ENCODE data around the gene SLC25A6.
"Not testable (repeated sequence)": the region's sequence is repeated elsewhere in the genome, so short reads cannot be mapped to it uniquely, and the experiment has no call there.

Gene SLC25A6

GRCh38 chrX:1391707-1392375, at the start of gene SLC25A6:
Gene SLC25A6 (minus strand): TSS chrX:1392113. CDS start chrX:1392009, 104 bp downstream.
- in situ Hi-C loops (cut with MboI; ENCODE audit: low sequenced_read_pairs) = no loop called here

GRCh38 chrX:1440506-1440905, 48.6 kb upstream of the SLC25A6 start:
- in situ Hi-C loops (cut with MboI; ENCODE audit: low sequenced_read_pairs) = no loop called here

- in situ Hi-C loops (cut with MboI; ENCODE audit: low sequenced_read_pairs) = no loop called here
Observed at GRCh38 chrX:1435241-1435895, 43.5 kb upstream of the SLC25A6 start.

- in situ Hi-C loops (cut with MboI; ENCODE audit: low sequenced_read_pairs) = no loop called here
Observed at GRCh38 chrX:1434871-1435240, 42.9 kb upstream of the SLC25A6 start.

DNA sequence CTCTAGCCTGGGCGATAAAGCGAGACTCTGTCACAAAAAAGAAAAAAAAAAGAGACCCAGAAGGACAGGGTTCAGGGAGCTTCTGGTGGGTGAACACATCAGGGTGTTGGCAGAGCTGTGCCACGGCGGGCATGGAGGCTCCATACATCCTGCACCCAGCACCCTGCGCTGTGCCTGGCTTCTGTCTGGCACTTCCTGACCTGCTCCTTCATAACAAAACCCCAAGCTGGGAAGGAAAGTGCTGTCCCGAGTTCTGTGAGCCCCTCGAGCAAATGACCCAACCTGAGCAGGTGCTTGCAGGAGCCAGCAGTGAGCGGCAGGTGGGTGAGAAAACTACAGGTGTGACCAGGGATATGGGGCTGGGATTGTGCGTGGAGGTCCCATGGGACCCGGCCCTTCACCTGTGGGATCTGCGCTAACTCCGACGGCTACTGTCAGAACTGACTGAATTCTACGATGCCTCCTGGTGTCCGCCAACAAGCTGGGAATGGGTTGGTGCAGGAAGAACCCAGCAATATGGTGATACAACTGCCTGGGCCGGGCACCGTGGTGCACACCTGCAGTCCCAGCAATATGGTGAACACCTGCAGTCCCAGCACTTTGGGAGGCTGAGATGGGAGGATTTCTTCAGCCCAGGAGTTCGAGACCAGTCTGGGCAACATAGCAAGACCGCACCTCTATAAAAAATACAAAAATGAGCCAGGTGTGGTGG, 41.9 kb upstream of the SLC25A6 start:
- in situ Hi-C loops (cut with MboI; ENCODE audit: low sequenced_read_pairs) = no loop called here

DNA sequence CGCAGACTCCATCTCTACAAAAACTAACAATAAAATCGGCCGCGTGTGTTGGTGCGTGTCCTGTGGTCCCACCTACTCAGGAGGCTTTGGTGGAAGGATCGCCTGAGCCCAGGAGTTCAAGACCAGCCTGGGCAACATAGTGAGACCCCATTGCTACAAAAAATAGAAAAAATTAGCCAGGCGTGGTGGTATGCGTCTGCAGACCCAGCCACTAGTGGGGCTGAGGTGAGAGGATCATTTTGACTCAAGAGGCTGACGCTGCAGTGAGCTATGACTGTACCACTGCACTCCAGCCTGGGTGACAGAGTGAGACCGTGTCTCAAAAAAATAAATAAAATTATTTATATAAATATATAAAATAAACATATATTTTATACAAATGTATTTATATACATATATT, 38.5 kb upstream of the SLC25A6 start:
- in situ Hi-C loops (cut with MboI; ENCODE audit: low sequenced_read_pairs) = no loop called here

DNA sequence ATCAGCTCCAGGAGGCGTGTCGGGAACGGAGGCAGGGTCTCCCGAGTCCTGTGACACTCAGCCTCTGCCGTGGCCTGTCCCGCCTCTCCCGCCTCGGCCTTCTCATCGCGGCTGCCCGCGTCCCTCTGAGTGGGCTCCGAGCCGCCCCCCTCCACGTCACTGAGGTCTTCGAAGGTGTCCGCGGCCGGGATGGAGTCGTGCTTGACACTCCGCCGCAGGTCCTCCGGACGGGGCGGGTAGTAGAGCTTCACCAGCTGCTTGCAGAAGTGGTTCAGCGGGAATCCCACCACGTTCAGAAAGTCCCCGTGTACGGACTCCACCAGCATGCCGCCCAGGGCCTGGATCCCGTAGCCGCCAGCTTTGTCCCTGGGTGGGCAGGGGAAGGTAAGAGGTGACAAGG, 35.8 kb upstream of the SLC25A6 start:
- in situ Hi-C loops (cut with MboI; ENCODE audit: low sequenced_read_pairs) = no loop called here

DNA sequence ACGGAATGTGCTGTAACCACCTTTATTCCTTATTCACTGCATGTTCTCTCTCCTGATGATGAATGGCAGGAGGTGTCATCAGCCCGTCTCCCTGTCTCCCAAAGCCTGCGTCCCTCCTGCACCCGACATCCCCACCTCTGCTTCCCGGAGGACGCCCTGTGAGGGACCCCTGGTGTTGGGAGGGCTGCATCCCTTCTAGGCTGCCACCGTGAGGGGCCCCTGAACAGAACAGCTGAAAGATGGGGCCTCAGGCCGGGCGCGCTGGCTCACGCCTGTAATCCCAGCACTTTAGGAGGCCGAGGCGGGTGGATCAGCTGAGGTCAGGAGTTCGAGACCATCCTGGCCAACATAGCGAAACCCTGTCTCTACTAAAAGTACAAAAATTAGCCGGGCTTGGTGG, 34.4 kb upstream of the SLC25A6 start:
- in situ Hi-C loops (cut with MboI; ENCODE audit: low sequenced_read_pairs) = not testable (repeated sequence)

DNA sequence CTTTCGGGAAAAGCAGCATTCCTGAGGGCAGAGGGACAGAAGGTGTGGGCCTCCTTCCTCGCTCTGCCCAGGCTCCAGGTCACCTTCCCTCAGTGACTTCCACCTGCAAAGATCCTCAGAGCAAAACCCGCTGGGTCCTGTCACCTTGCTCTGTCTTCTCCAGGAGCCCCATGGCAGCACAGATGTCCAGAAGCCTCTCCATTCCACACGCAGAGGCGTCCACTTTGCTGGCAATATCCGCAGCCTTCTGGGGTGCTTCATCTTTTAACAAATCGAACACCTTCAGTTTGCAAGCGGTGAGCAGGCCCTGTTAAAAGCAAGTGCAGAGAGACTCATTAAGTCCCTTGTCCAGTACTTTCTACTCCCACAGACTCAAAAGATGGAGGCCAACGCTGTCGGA, 33.5 kb upstream of the SLC25A6 start:
- in situ Hi-C loops (cut with MboI; ENCODE audit: low sequenced_read_pairs) = no loop called here

DNA sequence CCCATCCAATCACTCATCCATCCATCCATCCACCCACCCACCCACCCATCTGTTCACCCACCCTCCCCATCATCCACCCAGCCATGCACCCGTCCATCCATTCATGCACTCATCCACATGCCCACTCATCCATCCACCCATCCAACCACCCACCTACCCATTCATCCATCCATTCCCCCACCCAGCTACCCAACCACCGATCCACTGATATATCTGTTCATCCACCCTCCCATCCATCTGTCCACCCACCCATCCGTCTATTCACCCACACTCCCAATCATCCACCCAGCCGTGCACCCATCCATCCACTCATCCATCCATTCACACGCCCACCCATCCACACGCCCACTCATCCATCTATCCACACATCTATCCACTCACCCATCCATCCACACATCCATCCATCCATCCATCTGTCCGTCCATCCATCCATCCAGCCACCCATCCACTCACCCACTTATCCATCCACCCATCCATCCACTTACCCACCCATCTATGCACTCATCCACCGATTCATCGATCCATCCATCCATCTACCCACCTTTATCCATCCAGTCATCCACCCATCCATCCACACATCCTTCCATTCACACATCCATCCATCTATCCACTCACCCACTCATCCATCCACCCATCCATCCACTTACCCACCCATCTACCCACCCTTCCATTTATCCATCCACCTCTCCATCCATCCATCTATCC, 32.4 kb upstream of the SLC25A6 start:
- in situ Hi-C loops (cut with MboI; ENCODE audit: low sequenced_read_pairs) = no loop called here

DNA sequence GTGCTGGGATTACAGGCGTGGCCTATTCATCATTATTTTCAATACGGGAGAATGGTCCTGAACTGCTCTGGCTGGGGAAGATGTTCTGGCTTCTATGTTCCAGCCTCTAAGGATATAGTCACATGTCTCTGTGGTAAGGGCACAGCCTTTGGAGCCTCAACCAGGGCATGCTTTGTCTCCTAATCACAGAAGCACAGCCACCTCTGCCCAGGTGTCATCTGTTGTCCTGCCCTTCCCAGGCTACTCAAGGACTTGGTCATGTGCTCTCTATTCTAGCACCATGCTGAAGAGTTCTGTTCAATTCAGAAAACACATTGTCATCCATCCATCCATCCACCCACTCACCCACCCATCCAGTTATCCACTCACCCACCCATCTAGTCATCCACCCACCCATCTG, 31.3 kb upstream of the SLC25A6 start:
- in situ Hi-C loops (cut with MboI; ENCODE audit: low sequenced_read_pairs) = no loop called here

DNA sequence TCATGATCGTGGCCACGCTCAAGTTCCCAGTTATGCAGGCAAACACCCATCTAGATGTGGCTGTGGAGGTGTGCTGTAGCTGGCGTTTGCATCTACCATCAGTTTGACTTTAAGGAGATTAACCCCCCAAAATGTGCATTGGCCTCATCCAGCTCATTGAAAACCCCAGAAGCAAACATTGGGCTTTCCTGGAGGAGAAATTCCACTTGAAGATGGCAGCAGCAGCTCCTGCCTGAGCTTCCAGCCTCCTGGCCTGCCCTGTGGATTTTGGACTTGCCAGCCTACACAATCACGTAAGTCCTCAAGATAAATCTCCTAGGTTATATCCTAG, 30.2 kb upstream of the SLC25A6 start:
- in situ Hi-C loops (cut with MboI; ENCODE audit: low sequenced_read_pairs) = no loop called here

- in situ Hi-C loops (cut with MboI; ENCODE audit: low sequenced_read_pairs) = no loop called here
Observed at GRCh38 chrX:1421433-1422134, 29.7 kb upstream of the SLC25A6 start.

GRCh38 chrX:1420371-1420770, 28.5 kb upstream of the SLC25A6 start:
- in situ Hi-C loops (cut with MboI; ENCODE audit: low sequenced_read_pairs) = no loop called here

- in situ Hi-C loops (cut with MboI; ENCODE audit: low sequenced_read_pairs) = no loop called here
Observed at GRCh38 chrX:1419545-1420355, 27.8 kb upstream of the SLC25A6 start.

DNA sequence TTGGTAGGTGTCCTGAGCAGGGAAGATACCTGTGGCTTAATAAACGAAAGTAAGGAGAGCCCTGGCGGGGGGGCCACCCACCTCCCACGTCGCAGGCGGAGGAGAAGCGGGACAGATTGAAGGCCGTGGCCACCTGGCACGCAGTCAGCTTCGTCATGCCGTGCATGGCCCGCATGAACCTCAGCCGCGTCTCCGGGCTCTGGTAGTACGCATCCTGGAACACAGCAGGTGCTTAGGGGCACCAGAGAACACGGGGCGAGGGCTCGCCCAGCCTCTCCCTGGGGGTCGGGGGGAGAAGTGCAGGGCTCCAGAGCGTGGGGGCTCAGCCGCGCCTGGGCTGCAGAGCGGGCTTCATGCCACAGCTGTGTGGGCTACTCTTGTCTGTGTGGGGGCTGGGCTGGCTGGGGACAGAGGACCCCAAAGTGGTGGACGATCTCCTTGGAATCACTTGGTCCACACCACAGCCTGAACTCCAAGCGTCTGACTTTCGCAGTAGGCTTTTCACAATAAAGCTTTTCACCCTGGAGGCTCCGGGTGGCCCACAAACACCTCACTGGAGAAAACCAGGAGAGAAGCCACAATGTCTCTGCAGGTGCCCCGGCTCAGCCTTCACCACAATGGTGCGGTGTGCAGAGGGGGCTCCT, 27.1 kb upstream of the SLC25A6 start:
- in situ Hi-C loops (cut with MboI; ENCODE audit: low sequenced_read_pairs) = no loop called here

DNA sequence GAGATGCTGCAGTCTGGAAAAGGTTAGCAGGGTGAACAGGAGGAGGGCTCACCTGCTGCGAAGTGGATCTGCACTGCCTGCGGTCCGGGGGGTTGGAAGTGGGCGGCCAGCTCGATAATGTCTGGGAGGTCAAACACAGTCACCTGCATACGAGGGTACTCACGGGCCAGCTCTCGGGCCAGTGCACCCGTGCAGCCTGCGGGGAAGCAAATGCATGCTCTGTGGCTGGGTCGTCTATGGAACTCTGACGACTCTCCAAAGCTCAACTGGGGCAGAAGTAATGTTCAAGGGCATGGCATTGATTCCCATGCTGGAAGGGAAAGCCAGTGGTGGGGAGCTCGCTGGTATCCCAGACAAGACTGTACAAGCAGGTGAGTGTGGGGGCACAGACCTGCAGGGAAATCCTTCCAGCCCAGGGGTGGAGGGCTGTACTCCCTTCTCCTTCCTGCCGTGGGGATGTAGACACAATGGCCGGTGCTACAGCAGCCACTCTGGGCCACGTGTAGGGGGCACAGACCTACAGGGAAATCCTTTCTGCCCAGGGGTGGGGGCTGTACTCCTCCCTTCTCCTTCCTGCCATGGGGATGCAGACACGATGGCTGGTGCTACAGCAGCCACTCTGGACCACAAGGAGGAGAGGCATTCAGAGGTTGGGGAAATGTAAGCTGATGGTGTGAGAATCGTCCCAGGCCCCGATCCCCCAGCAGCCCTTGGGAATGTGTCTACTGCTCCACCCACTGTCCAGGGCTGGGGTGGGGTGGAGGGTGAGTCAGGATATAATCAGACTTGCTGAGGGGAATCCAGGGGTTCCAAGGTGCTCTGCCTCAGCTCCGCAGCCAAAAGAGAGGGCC, 26.2 kb upstream of the SLC25A6 start:
- in situ Hi-C loops (cut with MboI; ENCODE audit: low sequenced_read_pairs) = no loop called here

- in situ Hi-C loops (cut with MboI; ENCODE audit: low sequenced_read_pairs) = no loop called here
Observed at GRCh38 chrX:1416965-1417760, 25.2 kb upstream of the SLC25A6 start.
